Sigmoid colon (tissue), 4 donors: Measurements from ENCODE around the gene DAP3.

ENCODE experiments used
- EP300 ChIP-seq, 4 donors: sonication (generic); formaldehyde crosslinking; IDR thresholded peaks; one replicate each; pipeline ENCODE4 v1.6.1; 2017; ENCODE audit warnings: antibody characterized with exemption in 4 of 4
- POLR2A ChIP-seq, 2 donors: fragments of 450-650 bp; IDR thresholded peaks; one replicate each; pipeline ENCODE4 v1.6.1; 2016; ENCODE audit warnings: antibody characterized with exemption in 2 of 2, mild to moderate bottlenecking in 2 of 2, moderate library complexity in 2 of 2
- TF ChIP-seq, protein P1 (sequence below), 4 experiments: fragments of 450-650 bp in 3 of 4; fragments of 200-600 bp in 1 of 4; IDR thresholded peaks; one replicate each; pipeline ENCODE4 v1.5.1; 2016 to 2019; ENCODE audit warnings: antibody characterized with exemption in 4 of 4, mild to moderate bottlenecking in 3 of 4, moderate library complexity in 2 of 4

DNA sequence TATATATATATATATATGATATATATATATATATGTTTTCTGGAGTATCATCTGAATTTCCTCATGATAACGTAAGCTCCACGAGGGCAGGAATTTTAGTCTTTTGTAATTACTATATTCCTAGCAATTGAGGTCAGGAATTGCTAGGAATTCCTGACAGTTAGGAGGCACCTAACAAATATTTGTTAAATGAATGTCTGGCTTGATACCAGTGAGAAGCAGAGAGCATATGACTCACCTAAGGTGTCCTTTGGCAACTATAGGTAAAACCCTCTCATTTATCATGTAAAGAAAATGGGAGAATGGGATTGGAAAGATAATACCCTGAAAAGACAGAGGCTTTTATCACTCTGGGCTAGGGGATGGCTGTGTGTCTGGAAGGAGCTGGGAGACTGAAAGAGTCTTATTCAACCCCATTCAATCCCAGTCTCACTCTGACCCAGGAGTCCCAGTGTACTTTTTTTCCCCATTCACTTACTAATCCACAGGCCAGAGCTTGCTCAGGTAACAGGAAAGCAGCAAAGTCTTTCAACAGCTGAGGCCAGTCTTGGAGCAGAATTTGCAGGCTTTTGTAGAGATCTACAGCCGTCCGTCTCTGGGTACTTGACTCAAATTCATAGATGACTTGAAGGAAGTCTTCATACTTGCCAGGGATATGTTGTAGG, 71.2 kb downstream of the DAP3 start:
- TF ChIP-seq, protein P1, sequence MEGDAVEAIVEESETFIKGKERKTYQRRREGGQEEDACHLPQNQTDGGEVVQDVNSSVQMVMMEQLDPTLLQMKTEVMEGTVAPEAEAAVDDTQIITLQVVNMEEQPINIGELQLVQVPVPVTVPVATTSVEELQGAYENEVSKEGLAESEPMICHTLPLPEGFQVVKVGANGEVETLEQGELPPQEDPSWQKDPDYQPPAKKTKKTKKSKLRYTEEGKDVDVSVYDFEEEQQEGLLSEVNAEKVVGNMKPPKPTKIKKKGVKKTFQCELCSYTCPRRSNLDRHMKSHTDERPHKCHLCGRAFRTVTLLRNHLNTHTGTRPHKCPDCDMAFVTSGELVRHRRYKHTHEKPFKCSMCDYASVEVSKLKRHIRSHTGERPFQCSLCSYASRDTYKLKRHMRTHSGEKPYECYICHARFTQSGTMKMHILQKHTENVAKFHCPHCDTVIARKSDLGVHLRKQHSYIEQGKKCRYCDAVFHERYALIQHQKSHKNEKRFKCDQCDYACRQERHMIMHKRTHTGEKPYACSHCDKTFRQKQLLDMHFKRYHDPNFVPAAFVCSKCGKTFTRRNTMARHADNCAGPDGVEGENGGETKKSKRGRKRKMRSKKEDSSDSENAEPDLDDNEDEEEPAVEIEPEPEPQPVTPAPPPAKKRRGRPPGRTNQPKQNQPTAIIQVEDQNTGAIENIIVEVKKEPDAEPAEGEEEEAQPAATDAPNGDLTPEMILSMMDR (IDR thresholded peaks at IDR 0.05), result no peak
- no peak for TF ChIP-seq EP300 (IDR thresholded peaks at IDR 0.05)
- no peak for TF ChIP-seq POLR2A (IDR thresholded peaks at IDR 0.05)
